Fibroblast of skin of right quadriceps (primary cell): ENCODE data around the gene KLK6.
"Not testable (repeated sequence)": the region's sequence is repeated elsewhere in the genome, so short reads cannot be mapped to it uniquely, and the experiment has no call there.

ENCODE experiments used
- DNase-seq: peaks from one replicate; pipeline ENCODE4 v3.0.0-alpha.2; 2013

KLK6 gene

GRCh38 chr19:50984416-50984815, 15.0 kb upstream of the KLK6 start:
- DNase-seq: not testable (repeated sequence)

- no peak for DNase-seq
Observed at GRCh38 chr19:50983625-50984292, 14.4 kb upstream of the KLK6 start, which contains the start of gene KLK7. KLK7 (minus strand) TSS chr19:50983917; CDS start chr19:50982399, 1,518 bp downstream.

- no peak for DNase-seq
Observed at GRCh38 chr19:50982186-50982585, 12.8 kb upstream of the KLK6 start.

- DNase-seq: no peak
Observed at GRCh38 chr19:50981587-50982146, 12.3 kb upstream of the KLK6 start.

- no peak for DNase-seq
Observed at GRCh38 chr19:50980208-50980607, 10.8 kb upstream of the KLK6 start.

- no peak for DNase-seq
Observed at GRCh38 chr19:50979758-50980157, 10.4 kb upstream of the KLK6 start.

- DNase-seq: no peak
Observed at GRCh38 chr19:50978772-50979390, 9.5 kb upstream of the KLK6 start.

GRCh38 chr19:50977626-50978025, 8.2 kb upstream of the KLK6 start:
- DNase-seq: no peak

GRCh38 chr19:50975766-50976165, 6.4 kb upstream of the KLK6 start:
- DNase-seq: no peak

GRCh38 chr19:50974702-50975556, 5.5 kb upstream of the KLK6 start:
- no peak for DNase-seq

- no peak for DNase-seq
Observed at GRCh38 chr19:50972795-50973376, 3.5 kb upstream of the KLK6 start.

GRCh38 chr19:50969810-50970209, 419 bp upstream of the KLK6 start:
- not testable (repeated sequence) for DNase-seq

GRCh38 chr19:50968716-50969412, 527 bp downstream of the KLK6 start:
- no peak for DNase-seq

- DNase-seq: no peak
Observed at GRCh38 chr19:50967929-50968715, 1.3 kb downstream of the KLK6 start.

GRCh38 chr19:50964266-50964665, 5.1 kb downstream of the KLK6 start:
- DNase-seq: no peak

- DNase-seq: no peak
Observed at GRCh38 chr19:50963381-50963780, 6.0 kb downstream of the KLK6 start.

GRCh38 chr19:50962245-50962644, 7.1 kb downstream of the KLK6 start:
- DNase-seq: no peak

GRCh38 chr19:50959731-50960500, 9.5 kb downstream of the KLK6 start:
- DNase-seq: no peak

- no peak for DNase-seq
Observed at GRCh38 chr19:50957587-50957986, 11.8 kb downstream of the KLK6 start.

- no peak for DNase-seq
Observed at GRCh38 chr19:50952910-50953309, 16.5 kb downstream of the KLK6 start, which contains the start of gene KLK5. KLK5 (minus strand) TSS chr19:50953038; CDS start chr19:50952657, 381 bp downstream.

- no peak for DNase-seq
Observed at GRCh38 chr19:50949861-50950260, 19.5 kb downstream of the KLK6 start.
